HG03039 (cell line): ENCODE measurements around the gene SLC34A2.
"Not testable (repeated sequence)": the region's sequence is repeated elsewhere in the genome, so short reads cannot be mapped to it uniquely, and the experiment has no call there.

Source experiments
- ATAC-seq: cut with Tn5 transposase; IDR thresholded peaks from one replicate; pipeline ENCODE4 v1.9.1; 2021; ENCODE audit warnings: mild to moderate bottlenecking, moderate library complexity; ENCODE audit not compliant: unreplicated experiment

SLC34A2 gene, protein sequence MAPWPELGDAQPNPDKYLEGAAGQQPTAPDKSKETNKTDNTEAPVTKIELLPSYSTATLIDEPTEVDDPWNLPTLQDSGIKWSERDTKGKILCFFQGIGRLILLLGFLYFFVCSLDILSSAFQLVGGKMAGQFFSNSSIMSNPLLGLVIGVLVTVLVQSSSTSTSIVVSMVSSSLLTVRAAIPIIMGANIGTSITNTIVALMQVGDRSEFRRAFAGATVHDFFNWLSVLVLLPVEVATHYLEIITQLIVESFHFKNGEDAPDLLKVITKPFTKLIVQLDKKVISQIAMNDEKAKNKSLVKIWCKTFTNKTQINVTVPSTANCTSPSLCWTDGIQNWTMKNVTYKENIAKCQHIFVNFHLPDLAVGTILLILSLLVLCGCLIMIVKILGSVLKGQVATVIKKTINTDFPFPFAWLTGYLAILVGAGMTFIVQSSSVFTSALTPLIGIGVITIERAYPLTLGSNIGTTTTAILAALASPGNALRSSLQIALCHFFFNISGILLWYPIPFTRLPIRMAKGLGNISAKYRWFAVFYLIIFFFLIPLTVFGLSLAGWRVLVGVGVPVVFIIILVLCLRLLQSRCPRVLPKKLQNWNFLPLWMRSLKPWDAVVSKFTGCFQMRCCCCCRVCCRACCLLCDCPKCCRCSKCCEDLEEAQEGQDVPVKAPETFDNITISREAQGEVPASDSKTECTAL

DNA sequence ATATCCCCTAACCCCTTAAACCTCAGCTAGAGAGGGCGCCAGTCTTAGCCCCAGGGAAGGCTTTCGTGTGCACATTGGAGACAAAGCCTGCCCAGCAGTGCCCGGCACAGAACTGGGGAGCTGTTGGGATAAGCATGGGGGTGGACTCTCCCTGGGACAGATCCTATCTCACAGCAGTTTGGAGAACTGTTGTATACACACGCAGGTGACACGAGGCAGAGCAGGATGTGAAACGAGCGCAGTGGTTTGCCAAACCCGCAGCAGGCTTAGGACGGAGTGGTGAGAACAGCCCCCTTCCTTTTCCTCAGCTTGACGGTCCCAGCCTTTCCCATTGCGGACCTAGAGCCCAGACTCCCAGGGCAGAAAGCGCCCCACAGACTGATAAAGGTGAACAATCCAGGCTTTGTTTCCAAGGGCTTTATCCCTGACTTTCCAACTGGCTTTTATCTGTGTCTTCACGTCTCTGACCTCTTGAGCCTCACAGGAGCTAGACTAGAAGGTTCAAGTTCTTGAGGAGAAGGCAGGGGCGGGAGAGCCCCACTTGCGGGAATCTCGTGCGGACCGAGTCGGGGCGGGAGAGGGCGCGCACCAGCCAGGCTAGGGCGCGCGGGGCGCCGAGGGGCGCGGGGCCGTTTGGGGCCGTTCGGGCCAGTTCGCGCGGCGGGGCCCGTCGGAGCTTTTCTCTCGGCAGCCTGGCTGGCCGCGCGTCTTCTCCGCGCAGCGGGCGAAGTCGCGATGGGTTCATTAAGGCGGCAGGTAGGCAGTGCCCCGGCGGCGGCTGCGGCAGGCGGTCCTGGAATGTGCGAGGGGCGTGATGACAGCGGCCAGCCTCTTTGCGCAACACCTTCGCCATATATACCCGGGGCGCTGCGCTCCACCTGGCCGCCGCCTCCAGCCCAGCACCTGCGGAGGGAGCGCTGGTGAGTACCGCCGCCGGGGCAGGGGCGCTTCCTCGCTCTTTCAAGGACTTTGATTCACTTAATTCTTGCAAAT lies at the start of gene SLC34A2:
TSS of gene SLC34A2 (plus strand) at position 881 of the 993 bp plus-strand sequence. CDS start 6,650 bp downstream, outside the sequence.
- no peak for ATAC-seq

DNA sequence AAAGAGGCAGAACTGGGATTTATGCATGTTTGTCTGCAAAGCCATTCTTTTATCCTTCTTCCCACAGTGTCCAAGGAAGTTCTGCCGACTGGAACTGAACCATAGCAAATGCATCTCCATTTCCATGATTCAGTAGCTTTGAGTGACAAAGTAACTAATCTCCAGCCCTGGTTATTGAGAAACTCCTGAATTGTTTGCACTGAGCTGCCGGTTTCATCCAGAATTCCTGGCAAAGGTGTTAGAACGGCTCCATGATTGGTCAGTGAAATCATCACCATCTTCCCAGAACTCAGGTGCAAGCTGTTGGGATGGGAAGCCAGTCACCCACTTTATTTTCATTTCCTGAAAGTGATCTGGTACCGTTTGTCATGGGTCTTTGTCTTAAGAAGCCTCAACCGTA lies 47.0 kb upstream of the SLC34A2 start:
- ATAC-seq, result no peak

GRCh38 chr4:25609976-25610375 lies 45.7 kb upstream of the SLC34A2 start:
- ATAC-seq, result no peak

GRCh38 chr4:25613613-25614012 lies 42.0 kb upstream of the SLC34A2 start:
- ATAC-seq, result not testable (repeated sequence)

- ATAC-seq, result no peak
These were observed 40.8 kb upstream of the SLC34A2 start for GRCh38 chr4:25614807-25615206.

- no peak for ATAC-seq
These were observed 34.4 kb upstream of the SLC34A2 start for GRCh38 chr4:25621027-25621930.

DNA sequence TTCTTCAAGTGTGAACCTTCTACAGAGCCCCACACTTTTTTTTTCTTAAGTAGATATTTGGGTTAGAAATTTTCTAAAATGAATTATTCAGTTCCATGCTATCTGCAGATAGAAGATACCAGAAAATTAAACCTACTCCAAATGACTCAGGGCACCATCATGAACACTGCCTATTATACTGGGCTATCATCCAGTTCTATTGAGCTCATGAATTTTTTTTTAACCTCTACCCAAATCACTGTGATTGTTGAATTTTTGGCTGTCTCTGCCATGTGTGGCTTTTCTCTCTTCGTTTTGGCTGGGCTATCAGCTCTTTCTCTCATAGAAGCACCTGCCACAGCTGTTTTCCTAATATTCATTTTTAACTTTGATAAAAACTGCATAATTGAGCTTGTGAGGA lies 31.0 kb upstream of the SLC34A2 start:
- no peak for ATAC-seq

GRCh38 chr4:25628451-25628850 lies 27.2 kb upstream of the SLC34A2 start:
- no peak for ATAC-seq

- ATAC-seq, result no peak
These were observed 23.5 kb upstream of the SLC34A2 start for GRCh38 chr4:25632135-25632534.

GRCh38 chr4:25633541-25633940 lies 22.1 kb upstream of the SLC34A2 start:
- ATAC-seq, result no peak

DNA sequence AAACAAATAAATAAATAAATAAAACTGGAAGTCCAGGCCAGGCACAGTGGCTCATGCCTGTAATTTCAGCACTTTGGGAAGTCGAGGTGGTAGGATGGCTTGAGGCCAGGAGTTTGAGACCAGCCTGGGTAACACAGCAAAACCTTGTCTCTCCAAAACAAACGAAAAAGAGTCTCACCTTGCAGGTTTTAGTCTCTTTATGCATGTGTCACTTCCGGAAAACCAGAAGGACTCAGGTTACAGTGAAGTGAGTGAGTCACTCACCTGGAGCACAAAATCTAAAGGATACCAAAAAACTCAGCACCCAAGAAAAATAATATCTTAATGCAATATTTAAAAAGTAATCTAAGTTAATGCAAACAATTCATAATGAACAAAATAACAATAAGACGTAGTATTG lies 20.1 kb upstream of the SLC34A2 start:
- no peak for ATAC-seq

DNA sequence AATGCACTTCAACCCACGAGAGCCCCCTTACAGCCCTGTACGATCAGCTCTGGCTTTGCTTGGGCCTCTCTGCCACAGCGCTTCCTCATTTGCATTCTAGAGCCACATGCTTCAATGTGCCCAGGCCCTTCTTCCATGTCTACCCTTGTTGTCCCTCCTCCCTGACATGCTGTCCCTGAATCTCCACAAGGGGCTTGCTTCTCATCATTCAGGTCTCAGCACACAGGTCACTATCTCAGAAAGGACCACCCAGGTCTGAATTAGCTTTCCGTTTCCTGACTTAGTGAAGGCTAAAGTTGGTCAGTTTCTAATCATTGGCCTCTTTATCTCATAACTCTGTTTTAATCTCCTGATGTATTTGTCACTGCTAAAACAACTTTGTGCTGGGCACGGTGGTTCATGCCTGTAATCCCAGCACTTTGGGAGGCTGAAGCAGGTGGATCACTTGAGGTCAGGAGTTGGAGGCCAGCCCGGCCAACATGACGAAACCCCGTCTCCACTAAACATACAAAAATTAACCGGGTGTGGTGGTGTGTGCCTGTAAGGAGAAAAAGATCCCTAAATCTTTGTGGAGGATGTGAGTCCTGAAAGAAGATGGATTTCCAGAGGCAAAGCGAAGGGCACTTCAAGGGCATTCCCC lies 17.9 kb upstream of the SLC34A2 start:
- no peak for ATAC-seq

DNA sequence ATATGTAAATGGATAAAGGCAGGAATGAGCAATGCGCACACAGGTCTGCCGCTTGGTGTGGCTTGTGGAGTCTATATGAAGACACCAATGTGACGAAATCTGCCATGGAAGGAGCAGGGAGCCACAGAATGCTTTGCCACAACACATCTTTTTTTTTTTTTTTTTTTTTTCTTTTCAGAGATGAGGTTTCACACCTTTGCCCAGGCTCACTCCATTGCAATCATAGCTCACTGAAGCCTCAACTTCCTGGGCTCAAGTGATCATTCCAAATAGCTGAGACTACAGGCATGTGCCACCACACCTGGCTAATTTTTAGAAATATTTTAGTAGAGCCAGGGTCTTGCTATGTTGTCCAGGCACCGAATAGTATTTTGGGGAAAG lies 17.4 kb upstream of the SLC34A2 start:
- no peak for ATAC-seq

DNA sequence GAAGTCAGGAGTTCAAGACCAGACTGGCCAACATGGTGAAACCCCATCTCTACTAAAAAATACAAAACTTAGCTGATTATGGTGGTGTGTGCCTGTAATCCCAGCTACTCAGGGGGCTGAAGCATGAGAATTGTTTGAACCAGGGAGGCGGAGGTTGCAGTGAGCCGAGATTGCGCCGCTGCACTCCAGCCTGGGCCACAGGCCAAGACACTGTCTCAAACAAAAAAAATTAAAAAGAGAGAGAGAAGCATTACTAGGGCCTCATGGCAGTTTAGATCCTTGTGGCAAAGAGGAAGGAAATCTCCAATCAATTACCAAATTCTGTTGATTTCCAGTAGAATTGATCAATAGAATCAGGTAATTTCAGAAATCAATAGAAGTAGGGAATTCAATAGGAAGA lies 16.8 kb upstream of the SLC34A2 start:
- no peak for ATAC-seq

DNA sequence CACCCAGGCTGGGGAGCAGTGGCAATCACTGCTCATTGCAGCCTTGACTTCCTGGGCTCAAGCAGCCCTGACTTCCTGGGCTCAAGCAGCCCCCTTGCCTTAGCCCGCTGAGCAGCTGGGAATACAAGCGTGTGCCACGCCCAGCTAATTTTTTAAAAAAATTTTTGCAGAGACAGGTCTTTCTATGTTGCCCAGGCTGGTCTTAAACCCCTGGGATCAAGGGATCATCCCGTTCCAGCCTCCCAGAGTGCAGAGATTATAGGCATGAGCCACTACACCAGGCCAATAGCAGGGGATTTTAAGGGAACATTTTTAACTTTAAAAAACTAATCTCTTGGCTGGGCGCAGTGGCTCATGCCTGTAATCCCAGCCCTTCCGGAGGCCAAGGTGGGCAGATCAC lies 5.3 kb upstream of the SLC34A2 start:
- no peak for ATAC-seq

DNA sequence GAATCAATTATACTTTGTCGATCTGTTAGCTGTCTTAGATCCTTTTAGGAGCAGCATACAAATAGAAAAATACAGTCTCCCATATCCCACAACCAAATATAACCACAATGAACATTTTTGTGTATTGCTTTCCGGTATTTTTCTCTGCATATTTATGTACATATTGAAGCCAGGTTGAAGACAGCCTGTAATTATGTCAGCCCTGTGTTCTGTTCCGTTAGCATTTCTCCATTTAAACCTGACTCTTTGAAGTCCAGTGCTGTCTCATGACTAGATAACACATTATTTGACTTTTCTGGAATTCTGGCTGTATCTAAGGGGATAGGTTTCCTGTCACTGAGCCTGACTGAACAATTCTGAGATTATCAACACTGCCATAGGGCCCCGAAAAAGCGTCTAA lies 4.0 kb upstream of the SLC34A2 start:
- no peak for ATAC-seq

DNA sequence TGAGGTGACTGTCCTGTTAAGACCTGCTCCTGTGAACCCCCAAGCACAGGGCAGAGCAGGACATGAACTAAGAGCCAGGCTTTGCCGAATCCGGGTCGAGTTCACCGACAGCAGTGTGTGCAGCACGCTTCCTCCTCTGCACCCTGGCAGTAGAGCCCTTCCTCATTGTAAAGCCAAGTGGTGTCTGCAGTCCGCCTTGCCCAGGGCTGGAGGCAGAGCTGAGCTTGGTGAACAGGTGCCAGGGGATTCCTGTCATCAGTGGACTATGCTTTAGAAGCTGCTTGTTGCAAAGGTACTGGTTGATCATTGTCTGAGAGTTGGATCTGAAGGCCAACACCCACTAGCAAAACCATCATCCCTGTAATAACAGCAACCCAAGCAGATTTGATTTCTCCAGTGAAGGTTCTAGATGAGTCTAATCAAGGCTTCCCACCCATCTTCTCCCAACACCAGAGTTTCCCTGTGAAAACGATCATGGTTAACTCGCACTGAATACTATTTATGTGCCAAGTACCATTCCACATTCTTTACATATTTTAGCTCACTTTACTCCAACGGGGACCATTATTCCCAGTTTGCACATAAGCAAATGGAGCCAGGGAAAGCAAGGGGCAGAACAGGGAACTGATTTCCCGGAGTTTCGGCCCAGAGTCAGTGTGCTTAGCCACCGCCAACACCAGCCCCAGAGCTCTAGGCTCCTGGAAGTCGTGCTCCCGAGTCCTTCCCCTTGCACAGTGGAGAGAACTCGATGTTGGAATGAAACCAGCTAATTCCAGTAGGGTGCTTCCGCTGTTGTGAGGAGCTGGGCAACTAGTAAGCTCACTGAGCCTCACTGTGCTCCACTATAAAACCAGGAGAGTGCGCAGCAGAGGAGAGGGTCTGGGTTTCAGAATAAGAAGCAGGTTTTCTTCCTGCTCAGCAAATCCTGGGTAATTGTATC lies 1.4 kb upstream of the SLC34A2 start:
- no peak for ATAC-seq

DNA sequence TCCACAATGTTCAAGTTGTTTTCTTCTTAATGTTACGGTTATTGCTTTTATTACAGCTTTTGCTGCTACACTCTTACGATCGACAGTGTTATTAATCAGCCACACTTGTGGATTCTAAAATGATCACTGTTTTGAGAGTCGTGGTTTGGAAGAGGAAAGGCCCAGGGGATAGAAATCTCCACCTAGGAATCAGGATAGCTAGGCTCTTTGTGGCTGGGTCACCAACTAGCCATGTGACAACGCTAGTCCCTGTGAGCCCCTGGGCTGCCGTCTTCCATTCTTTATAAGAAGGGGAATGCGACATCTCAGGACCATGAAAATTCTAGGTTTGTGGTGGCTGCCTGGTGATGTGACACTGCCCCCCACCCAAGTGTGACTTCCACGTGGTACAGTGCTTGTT lies 380 bp downstream of the SLC34A2 start:
- ATAC-seq, result no peak

GRCh38 chr4:25658357-25658771 lies 2.7 kb downstream of the SLC34A2 start:
- ATAC-seq, result no peak
